HepG2 (cell line): Measurements from ENCODE around the gene TAS2R13. TPM values are rescaled to one million over a fixed set of nuclear protein-coding genes. Genes with fewer than 3 reads are reported as not detected.

Source experiments
- ATAC-seq: fragments of 200-7000 bp; cut with Tn5 transposase; 3 replicates; pipeline ENCODE4 v1.9.1; 2020; ENCODE audit warnings: mild to moderate bottlenecking, moderate library complexity
- BruUV-seq: library from RNA; stranded (reverse); fragments of 400-500 nt; replicated peaks from 2 replicates; lab custom pipeline; 2021; lab: Mats Ljungman, UMichigan
- CTCF ChIA-PET: fragments of 300-600 bp; formaldehyde crosslinking; extraction: SDS; loops from one replicate; lab custom pipeline; 2021; ENCODE audit warnings: low total read pairs, inconsistent platforms, low intra/inter-chr PET ratio; lab: Yijun Ruan, JAX
- POLR2A ChIA-PET: fragments of 350-600 bp; sonication (Branson Sonifier 250); formaldehyde crosslinking; loops from one replicate; lab custom pipeline; 2020; ENCODE audit warnings: antibody characterized with exemption, inconsistent platforms; lab: Yijun Ruan, JAX
- DNase-seq: peaks from one replicate; pipeline ENCODE4 v3.0.0-alpha.2; 2015; ENCODE audit warnings: low spot score
- FAIRE-seq: peaks from 3 replicates; lab custom pipeline; 2011; peaks lifted over from hg19 to GRCh38; lab: Jason Lieb, UNC
- H2AFZ ChIP-seq: one replicate; pipeline ENCODE4 v1.6.1; 2011; ENCODE audit warnings: low read length, inconsistent platforms
- H3K27ac ChIP-seq: fragments of 300-600 bp; 3 replicates; pipeline ENCODE4 v1.8.0; 2011; ENCODE audit warnings: mixed run types, mild to moderate bottlenecking, mixed read lengths, low read length, inconsistent platforms; ENCODE audit not compliant: insufficient read depth; ENCODE audit errors: extremely low read length
- H3K27me3 ChIP-seq, 2 experiments: fragments of 200-600 bp in 1 of 2; 2 replicates in 1 of 2; 3 replicates in 1 of 2; pipeline versions ENCODE4 v1.6.0 to v1.8.0; 2011; ENCODE audit warnings: low read length in 2 of 2, mild to moderate bottlenecking in 2 of 2, moderate library complexity in 2 of 2, inconsistent platforms in 1 of 2; ENCODE audit not compliant: insufficient read depth in 2 of 2, control insufficient read depth in 1 of 2
- H3K36me3 ChIP-seq, 2 experiments: fragments of 200-600 bp in 1 of 2; replicated peaks in 1 of 2; 2 replicates in 1 of 2; 3 replicates in 1 of 2; pipeline versions ENCODE4 v1.5.1 to v1.8.0; 2011; ENCODE audit warnings: low read length in 2 of 2, inconsistent platforms in 1 of 2; ENCODE audit not compliant: insufficient read depth in 2 of 2, control insufficient read depth in 1 of 2
- H3K4me1 ChIP-seq: 2 replicates; pipeline ENCODE4 v1.5.1; 2012; ENCODE audit warnings: low read length, inconsistent platforms; ENCODE audit not compliant: insufficient read depth
- H3K4me2 ChIP-seq: 2 replicates; pipeline ENCODE4 v1.6.0; 2011; ENCODE audit warnings: low read depth, low read length, inconsistent platforms
- H3K4me3 ChIP-seq, 3 experiments: fragments of 200-600 bp in 1 of 3; sonication (generic), shearing (Covaris generic) in 1 of 3; replicated peaks in 1 of 3; 2 replicates each; pipeline ENCODE4 v1.5.1; 2011 to 2016; ENCODE audit warnings: low read length in 3 of 3, inconsistent platforms in 2 of 3, low read depth in 2 of 3, mild to moderate bottlenecking in 2 of 3, control low read depth in 1 of 3, mixed read lengths in 1 of 3; ENCODE audit not compliant: insufficient read depth in 1 of 3
- H3K79me2 ChIP-seq: one replicate; pipeline ENCODE4 v1.6.1; 2011; ENCODE audit warnings: low read length, inconsistent platforms; ENCODE audit not compliant: insufficient read depth
- H3K9ac ChIP-seq: 2 replicates; pipeline ENCODE4 v1.6.0; 2011; ENCODE audit warnings: mild to moderate bottlenecking, low read depth, low read length, inconsistent platforms; ENCODE audit not compliant: insufficient read depth
- H3K9me3 ChIP-seq: 2 replicates; pipeline ENCODE4 v1.5.1; 2012; ENCODE audit warnings: mild to moderate bottlenecking, low read length
- H4K20me1 ChIP-seq: 2 replicates; pipeline ENCODE4 v1.6.0; 2011; ENCODE audit warnings: inconsistent platforms, mild to moderate bottlenecking, low read length, moderate library complexity; ENCODE audit not compliant: insufficient read depth
- CEBPG ChIP-seq: IDR thresholded peaks from 2 replicates; pipeline ENCODE4 v1.6.1; 2016
- FIP1L1 ChIP-seq: fragments of 200-400 bp; formaldehyde crosslinking; IDR thresholded peaks from 2 replicates; pipeline ENCODE4 v1.6.1; 2018; ENCODE audit warnings: low read depth, mild to moderate bottlenecking, low read length, moderate library complexity, borderline replicate concordance; ENCODE audit not compliant: insufficient read depth
- IRF1 ChIP-seq: sonication (generic); formaldehyde crosslinking; IDR thresholded peaks from 2 replicates; pipeline ENCODE4 v1.4.0; 2020; ENCODE audit warnings: low read depth, mild to moderate bottlenecking, missing genetic modification reagents
- LCORL ChIP-seq, 2 experiments: fragments of 450-650 bp in 1 of 2; sonication (generic) in 1 of 2; formaldehyde crosslinking in 1 of 2; IDR thresholded peaks; 2 replicates each; pipeline versions ENCODE4 v1.5.0 to v1.6.1; 2017 to 2020; ENCODE audit warnings: antibody characterized with exemption in 1 of 2, missing genetic modification reagents in 1 of 2
- MLXIP ChIP-seq: sonication (generic); formaldehyde crosslinking; IDR thresholded peaks from 2 replicates; pipeline ENCODE4 v1.9.0; 2021; ENCODE audit warnings: missing genetic modification reagents, borderline replicate concordance
- NFIB ChIP-seq: sonication (generic); formaldehyde crosslinking; IDR thresholded peaks from 2 replicates; pipeline ENCODE4 v1.9.0; 2021; ENCODE audit warnings: missing genetic modification reagents, mild to moderate bottlenecking, borderline replicate concordance
- SMYD3 ChIP-seq: sonication (generic); formaldehyde crosslinking; IDR thresholded peaks from 2 replicates; pipeline ENCODE4 v1.8.1; 2023; ENCODE audit warnings: mild to moderate bottlenecking, missing genetic modification reagents
- SNAPC2 ChIP-seq: sonication (generic); formaldehyde crosslinking; IDR thresholded peaks from 2 replicates; pipeline ENCODE4 v1.8.1; 2022; ENCODE audit warnings: mild to moderate bottlenecking, missing genetic modification reagents
- ZGPAT ChIP-seq: IDR thresholded peaks from 2 replicates; pipeline ENCODE4 v1.6.1; 2016; ENCODE audit warnings: mild to moderate bottlenecking
- ZNF10 ChIP-seq: sonication (generic); formaldehyde crosslinking; IDR thresholded peaks from 2 replicates; pipeline ENCODE4 v1.4.0; 2020; ENCODE audit warnings: mild to moderate bottlenecking, low read depth, missing genetic modification reagents, borderline replicate concordance
- ZNF724P ChIP-seq: sonication (generic); formaldehyde crosslinking; IDR thresholded peaks from 2 replicates; pipeline ENCODE4 v1.8.0; 2022; ENCODE audit warnings: missing genetic modification reagents, borderline replicate concordance
- in situ Hi-C: cut with HindIII; loops from 2 replicates; pipeline ENCODE4 v1.10.0; 2017; ENCODE audit warnings: low pct_unique_long_range_greater_than_20kb; ENCODE audit not compliant: extremely low pct_ligation_motif_present
- intact Hi-C: fragments of 100-400 bp; cut with micrococcal nuclease; formaldehyde crosslinking; loops from one replicate; pipeline ENCODE4 v1.10.0; 2022; ENCODE audit not compliant: unreplicated experiment
- polyA plus RNA-seq, 8 experiments: library from polyadenylated mRNA; depleted of rRNA in 3 of 8; stranded (reverse) in 7 of 8; unstranded in 1 of 8; fragments of >200 nt; fragmentation: Illumina TruSeq in 4 of 8; extraction: Trizol in 4 of 8; gene quantifications; 2 replicates each; pipeline versions ENCODE4 v1.2.1 to v1.2.3, GENCODE V29; 2011 to 2016; ENCODE audit warnings: low read depth in 4 of 8, missing spikeins in 1 of 8, mixed read lengths in 1 of 8; ENCODE audit not compliant: insufficient read depth in 1 of 8
- total RNA-seq, 5 experiments: library from RNA; depleted of rRNA; stranded (reverse); fragments of >200 nt; fragmentation: Illumina TruSeq; extraction: Trizol; gene quantifications; 2 replicates each; pipeline ENCODE4 v1.2.3, GENCODE V29; 2016; ENCODE audit warnings: low read depth in 1 of 5
- TF ChIP-seq, protein P1 (sequence below): fragments of 450-650 bp; IDR thresholded peaks from 2 replicates; pipeline ENCODE4 v1.6.1; 2016

The TAS2R13 gene
- total and polyA plus RNA-seq, 2 of the 13 experiments (the other 11 are each of a cell fraction or from before 2014, with no cell fraction given): 0.33 to 1.3 TPM

DNA sequence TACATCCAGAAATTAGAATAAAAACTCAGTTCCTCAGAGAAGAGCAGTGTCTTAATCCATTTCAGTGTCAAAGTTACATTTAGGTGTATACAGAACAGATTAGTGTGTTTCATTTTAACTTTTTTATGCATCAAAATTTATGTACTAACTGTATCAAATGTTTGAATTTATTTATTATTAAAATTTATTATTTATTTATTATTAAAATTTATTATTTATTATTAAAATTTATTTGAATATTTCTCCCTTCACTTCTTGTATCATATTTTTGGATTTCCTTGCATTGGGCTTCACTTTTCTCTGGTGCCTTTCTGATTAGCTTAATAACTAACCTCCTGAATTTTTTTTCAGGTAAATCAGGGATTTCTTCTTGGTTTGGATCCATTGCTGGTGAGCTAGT lies 32.0 kb upstream of the TAS2R13 start:
- Histone ChIP-seq H3K4me3 (no peak overlapping the region), H2AFZ (no peak overlapping the region), H3K4me1 (peaks cover 13% of the 10 kb centered on the region), H3K36me3 (no peaks in the 10 kb centered on the region), H3K27me3 (no peaks in the 10 kb centered on the region), H3K4me2 (no peak overlapping the region), H3K9ac (no peak overlapping the region), H3K79me2 (no peaks in the 10 kb centered on the region), H4K20me1 (no peaks in the 10 kb centered on the region), H3K27ac (no peak overlapping the region), H3K9me3 (0 out of 2 replicates have a peak, but pooled peaks cover 3% of the 10 kb centered on the region)
- DNase-seq: no peak
- ChIA-PET POLR2A (no interaction called here), CTCF (no interaction called here)
- no peak for ATAC-seq
- TF ChIP-seq IRF1 (CRISPR knock-in tag): no peak
- no peak for TF ChIP-seq LCORL (IDR thresholded peaks at IDR 0.05)
- TF ChIP-seq LCORL (CRISPR knock-in tag; IDR thresholded peaks at IDR 0.05): no peak
- no peak for TF ChIP-seq ZNF10 (CRISPR knock-in tag)
- no peak for TF ChIP-seq SNAPC2
- no peak for TF ChIP-seq MLXIP (CRISPR knock-in tag)
- TF ChIP-seq, protein P1, sequence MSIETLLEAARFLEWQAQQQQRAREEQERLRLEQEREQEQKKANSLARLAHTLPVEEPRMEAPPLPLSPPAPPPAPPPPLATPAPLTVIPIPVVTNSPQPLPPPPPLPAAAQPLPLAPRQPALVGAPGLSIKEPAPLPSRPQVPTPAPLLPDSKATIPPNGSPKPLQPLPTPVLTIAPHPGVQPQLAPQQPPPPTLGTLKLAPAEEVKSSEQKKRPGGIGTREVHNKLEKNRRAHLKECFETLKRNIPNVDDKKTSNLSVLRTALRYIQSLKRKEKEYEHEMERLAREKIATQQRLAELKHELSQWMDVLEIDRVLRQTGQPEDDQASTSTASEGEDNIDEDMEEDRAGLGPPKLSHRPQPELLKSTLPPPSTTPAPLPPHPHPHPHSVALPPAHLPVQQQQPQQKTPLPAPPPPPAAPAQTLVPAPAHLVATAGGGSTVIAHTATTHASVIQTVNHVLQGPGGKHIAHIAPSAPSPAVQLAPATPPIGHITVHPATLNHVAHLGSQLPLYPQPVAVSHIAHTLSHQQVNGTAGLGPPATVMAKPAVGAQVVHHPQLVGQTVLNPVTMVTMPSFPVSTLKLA: no peak
- no peak for TF ChIP-seq ZNF724P (CRISPR knock-in tag)
- TF ChIP-seq FIP1L1: no peak
- TF ChIP-seq ZGPAT (CRISPR knock-in tag): no peak
- no peak for TF ChIP-seq SMYD3 (CRISPR knock-in tag)
- no peak for TF ChIP-seq CEBPG (CRISPR knock-in tag)
- no peak for TF ChIP-seq NFIB (CRISPR knock-in tag)
- in situ Hi-C loops: no loop called here
- intact Hi-C loops: no loop called here
- BruUV-seq: no TSS peak
- no peak for FAIRE-seq
